COLO668 (cell line): ENCODE data around the gene NDFIP2.

Experiments used
- DNase-seq: peaks from one replicate; lab custom pipeline; 2025; ENCODE audit not compliant: unreplicated experiment; lab: John Stamatoyannopoulos, UW

NDFIP2 gene

DNA sequence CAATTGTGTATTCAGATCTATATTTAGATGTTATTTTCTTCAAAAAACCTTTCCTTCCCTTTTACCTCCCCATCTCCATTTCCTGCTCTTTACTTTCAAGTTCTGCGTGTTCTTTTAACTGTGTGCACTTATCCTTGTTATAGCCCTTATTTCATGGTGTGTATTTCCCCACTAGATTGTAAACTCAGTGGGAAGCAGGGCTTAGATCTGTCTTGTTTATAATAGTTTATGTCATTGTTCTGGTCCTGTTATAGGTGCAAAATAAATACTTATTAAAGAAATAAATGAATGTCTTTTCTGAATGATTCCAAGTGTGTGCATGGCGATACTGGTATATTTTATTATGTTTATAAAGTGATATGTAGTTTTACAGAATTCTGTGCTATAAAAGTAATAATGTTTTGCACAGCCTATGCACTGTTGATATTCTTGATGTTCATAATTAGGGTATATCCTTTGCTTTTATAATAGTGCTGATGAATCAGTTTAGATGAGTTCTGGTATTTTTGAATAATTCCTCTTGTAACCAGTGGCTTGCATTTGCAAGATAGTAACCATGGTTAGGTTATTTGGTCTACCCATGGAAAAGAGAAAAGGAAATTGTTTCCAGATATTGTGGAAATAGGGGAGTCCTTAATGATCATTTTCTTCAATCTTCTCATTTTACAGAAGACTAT lies 12.1 kb downstream of the NDFIP2 start:
- DNase-seq, result no peak

DNA sequence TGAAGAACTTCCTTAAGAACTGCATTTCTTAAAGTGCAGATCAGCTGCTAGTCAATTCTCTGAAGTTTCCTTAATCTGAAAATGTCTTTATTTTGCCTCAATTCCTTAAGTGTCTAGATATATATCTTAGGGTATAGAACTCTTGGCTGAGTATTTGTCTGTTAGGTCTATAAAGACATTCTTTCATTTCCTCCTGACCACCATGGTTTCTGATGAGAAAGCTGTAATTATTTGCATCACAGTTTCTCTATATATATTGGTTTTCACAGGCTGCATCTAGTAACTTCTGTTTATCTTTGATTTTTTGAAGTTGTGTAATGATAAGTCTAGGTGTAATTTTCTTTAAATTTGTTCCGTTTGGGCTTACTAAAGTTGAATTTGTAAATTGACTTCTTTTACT lies 15.2 kb downstream of the NDFIP2 start:
- DNase-seq, result no peak

DNA sequence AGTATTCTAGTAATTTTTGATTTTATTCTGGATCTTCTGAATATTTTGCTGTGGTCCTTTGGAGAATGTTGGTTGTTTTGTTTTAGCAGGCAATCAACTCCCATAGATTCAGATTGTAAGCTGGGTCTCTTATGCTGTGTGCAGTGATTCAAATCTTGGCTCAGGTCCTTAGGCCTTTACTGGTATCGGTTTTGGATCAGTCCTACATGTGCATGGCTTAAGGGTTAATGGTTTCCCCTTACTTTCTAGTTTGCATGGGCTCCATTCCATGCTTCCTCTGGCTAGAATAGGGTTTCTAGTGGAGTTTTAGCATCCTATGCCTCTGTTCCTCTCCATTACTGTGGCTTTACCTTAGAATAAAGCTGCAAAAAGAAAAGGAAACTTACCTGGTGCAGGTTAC lies 16.1 kb downstream of the NDFIP2 start:
- no peak for DNase-seq

DNA sequence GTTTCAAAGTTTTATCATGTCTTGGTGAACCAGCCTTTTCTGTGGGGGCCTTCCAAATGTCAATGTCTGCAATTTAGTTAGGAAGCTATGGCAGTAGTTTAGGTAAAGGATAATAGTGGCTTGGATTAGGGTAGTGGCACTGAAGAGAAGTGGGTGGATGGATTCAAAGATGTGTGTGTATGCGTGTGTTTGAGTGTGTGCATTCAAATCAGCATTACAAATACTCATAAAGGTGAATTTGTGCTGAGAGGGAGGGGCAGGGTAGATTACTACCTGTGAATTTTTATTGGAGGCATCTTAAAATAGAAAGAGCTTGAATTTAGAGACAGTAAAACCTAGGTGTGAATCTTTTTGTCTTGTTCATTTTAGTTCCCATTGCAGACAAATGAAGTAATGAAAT lies 16.9 kb downstream of the NDFIP2 start:
- no peak for DNase-seq

DNA sequence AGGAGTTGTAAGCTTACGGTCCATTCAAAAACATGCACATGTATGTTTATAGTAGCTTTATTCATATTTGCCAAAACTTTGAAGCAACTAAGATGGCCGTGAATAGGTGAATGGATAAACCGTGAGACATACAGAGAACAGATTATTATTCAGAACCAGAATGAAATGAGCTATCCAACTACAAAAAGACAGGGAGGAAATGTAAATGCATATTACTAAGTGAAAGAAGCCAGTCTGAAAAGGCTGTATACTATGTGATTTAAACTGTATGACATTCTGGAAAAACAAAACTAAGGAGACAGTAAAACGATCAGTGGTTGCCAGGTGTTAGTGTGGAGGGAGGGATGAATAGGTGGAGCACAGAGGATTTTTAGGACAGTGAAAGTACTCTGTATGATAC lies 19.9 kb downstream of the NDFIP2 start:
- no peak for DNase-seq

DNA sequence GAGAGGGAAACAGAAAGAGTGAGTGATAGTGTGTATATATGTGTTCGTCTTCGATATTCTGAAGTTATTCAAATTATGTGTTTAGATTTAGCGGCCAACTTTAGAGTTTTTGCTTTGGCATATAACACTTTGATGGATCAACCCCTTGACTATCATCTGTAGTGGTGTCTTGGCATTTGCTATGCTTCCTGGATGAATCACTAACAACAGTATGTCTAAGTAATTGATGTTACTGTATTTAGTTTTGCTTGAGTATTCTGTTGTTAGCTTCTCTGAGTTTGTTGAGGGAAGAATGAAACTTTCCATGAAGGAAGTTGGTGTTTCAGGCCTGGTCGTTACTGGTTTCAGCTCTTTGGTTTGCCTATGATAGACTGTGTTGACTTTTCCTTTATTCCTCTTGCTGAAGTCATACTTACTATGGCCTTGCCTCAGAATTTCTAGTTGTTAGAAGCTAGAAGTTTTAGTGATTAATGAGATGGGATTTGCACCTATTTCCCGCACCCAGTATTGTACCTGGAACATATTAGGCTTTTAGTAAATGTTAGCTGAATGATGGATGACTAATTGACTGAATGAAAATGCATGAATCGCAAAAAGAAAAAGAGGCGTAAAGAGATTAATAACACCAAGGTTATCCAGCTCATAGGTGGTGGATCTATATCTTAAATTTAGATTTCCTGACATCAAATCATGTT lies 20.7 kb downstream of the NDFIP2 start:
- DNase-seq, result no peak

DNA sequence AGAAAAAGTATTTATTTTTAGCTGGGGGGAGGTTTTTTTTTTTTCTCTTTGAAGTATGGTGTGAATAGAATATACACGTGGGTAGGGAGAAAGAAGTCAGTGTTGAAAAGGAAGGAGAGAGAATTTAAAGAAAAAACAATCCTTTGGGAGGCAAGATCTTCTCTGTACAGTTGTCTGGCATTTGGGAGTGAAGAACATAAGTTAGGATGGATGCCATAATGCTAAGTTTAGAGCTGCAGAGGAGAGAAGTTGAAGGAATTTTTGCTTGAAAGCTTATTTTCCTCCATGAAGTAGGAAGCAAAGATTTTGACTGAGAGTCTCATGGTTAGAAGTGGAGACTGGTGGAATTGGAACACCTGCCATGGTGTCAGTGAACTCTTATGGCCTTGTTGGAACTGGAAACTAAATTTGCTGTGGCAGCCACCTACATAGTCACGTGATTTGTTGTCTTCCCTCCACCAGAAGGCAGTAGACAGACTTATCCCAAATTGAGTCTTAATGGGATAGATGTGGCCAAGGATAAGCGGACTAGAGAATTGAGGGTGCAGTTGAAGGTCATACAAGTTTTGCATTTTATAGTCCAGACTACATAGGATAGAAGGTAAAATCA lies 22.0 kb downstream of the NDFIP2 start:
- DNase-seq, result no peak

DNA sequence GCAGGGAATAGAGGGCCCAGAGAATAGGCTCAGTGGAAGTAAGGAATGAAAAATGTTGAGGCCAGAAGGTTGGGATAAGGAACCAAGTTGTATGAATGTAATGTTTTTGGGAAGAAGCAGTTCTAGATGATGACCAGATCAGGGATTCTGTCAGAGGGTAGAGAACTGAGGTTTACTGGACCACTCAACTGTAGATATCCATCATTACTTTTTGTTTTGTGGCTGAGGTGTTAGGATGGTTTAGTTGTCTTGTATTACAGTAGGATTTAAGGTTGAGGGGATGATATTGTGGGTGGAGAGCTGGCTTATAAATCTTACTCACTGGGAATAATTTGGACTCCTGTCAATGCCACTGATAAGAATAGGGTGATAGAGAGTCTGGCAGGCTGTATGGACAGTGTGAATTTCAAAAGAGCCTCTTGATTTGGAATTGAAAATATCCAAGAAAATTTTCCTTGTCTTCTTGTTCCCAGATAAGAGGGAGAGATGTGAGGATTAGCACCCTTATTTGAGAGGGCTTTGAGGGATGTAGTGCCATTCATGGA lies 22.6 kb downstream of the NDFIP2 start:
- DNase-seq, result no peak

DNA sequence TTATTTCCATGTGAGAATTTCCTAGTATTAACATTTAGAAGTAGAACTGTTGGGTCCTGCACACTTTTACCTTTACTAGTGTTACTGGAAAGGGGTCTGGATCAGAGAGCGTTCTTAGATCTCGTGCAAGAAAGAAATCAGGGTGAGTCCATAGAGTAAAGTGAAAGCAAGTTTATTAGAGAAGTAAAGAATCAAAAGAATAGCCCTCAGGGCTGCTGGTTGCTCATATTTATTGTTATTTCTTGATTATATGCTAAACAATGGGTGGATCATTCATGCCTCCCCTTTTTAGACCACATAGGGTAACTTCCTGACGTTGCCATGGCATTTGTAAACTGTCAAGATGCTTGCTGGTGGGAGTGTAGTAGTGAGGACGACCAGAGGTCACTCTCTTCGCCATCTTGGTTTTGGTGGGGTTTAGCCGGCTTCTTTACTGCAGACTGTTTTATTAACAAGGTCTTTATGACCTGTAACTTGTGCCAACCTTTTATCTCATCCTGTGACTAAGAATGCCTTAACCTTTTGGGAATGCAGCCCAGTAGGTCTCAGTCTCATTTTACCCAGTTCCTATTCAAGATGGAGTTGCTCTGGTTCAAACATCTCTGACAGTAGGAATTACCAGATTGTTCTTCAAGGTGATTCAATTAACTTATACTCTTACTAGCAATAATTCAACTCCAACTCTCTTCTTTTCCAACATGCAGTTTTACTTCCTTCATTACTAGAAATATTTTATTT lies 27.4 kb downstream of the NDFIP2 start:
- no peak for DNase-seq

DNA sequence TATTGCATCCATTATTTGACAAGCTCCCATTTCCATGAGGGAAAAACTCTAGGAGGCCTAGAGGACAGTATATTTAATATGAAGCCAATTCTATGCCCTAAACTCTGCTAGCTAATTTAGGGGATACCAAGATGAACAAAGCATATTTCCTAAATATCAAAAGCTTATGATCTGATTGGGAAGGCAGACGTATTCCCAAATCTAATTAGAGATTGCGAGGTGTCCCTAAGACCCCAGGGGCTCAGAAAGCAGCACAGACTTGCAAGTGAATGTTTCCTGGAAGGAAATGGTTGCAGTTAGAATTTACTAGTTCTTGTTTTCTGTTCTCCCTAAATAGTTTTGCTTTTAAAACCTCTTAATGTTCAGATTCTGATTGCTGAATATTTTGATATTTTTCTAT lies 30.7 kb downstream of the NDFIP2 start:
- no peak for DNase-seq

DNA sequence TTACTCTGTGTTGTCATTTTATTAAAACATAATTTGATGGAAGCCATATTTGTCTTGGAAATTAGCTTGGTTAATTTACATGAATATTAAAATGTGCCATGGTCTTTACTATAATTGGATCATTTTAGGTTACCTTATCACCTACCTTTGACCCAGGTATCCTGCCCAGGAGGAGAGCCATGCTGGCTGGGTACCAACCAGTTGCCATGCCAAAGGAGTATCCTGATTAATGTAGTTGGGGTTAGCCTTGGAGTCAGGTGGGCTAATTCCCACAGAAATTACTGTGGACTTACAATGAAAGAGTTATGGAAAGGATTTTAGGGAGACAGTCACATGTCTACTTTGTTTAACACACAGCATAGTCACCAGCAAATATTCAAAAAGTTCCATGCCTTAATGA lies 32.0 kb downstream of the NDFIP2 start:
- DNase-seq, result no peak

DNA sequence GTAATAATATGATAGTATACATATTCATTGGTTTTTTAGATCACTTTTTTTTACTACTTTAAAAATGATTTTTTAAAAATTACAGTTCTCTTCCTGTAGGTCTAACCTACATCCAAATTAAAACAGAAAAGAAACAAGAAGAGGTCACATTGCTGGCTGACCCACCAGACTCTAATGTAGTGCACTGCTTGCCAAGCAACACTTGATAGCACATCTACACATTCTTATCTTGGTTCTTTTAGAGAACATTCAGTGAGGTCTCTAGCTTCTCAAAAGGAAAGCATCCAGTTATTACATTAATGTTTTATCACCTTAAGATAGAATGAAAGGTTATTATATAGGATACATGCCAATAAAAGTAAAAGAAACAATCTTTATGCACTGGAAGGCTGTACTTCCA lies 35.6 kb downstream of the NDFIP2 start:
- no peak for DNase-seq

DNA sequence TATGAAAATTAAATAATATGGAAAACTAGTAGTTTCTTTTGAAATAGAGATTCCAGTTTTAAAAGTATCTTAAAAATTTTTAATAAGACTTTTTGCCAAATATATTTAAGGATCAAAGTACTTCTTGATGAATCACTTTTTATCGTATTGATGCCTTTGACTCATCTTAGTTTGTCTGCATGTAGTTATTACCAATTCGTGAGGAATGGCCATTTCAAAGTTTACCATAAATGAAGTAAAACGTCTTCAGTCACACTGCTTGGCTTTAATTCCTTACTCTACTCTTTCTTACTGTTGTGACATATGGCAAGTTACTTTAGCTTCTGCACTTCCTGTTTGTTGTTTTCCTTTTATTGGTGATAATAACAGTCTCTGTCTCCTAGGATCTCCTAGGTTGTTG lies 38.3 kb downstream of the NDFIP2 start:
- DNase-seq, result no peak

DNA sequence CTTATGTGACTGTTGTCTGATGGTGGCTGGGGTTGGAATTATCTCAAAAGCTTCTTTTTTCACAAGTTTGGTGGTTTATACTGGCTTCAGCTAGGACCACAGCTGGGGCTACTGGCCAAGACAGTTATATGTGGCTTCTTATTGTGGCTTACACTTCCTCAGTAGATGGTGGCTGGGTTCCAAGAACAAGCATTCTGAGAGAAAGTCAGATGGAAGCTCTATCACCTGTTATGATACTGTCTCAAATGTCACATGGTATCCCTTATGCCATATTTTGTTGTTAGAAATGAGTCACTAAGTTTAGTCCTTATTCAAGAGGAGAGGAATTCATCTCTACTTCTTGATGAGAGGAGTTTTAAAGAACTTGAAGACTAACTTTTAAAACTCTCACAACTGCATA lies 41.6 kb downstream of the NDFIP2 start:
- DNase-seq, result no peak

DNA sequence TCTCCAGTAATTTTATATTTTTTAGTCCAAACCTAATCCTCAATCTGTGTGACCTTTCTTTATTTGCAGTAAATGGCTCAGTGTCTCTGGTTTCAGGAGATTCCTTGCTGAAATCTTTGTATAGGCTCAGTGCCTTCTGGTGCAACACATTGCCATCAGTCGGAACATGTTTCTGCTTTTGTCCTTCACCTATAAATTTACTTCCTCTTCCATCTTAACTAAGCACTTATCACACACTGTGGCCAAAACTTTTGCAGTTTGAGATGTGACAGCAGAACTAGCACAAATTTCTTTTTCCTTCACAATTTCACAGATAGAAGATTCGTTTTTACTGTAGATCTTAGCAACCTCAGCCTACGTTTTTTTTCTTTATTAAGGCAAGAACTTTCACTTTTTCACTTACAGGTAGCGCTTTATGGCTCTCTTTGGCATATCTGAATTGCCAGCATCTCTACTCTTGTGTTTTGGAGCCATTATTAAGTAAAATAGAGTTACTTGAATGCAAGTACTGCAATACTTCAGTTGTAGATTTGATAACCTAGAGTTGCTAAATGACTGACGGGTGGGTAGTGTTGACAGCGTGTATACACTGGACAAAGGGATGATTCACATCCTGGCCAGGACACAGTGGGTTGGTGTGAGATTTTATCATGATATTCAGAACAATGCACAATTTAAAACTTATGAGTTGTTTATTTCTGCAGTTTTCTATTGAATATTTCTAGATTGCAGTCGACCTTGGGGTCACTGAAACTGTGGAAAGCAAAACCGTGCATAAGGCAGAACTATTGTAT lies 44.3 kb downstream of the NDFIP2 start:
- no peak for DNase-seq

DNA sequence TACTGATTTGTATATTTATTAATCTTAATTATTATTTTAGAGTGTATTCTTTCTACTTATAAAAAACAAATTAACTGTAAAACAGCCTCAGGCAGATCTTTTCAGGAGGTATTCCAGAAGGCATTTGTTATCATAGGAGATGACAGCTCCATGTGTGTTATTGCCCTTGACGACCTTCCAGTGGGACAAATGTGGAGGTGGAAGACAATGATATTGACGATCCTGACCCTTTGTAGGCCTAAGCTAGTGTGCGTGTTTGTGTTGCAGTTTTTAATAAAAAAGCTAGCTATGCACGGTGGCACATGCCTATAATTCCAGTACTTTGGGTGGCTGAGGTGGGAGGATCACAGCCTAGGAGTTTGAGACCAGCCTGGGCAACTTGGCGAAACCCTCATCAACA lies 46.7 kb downstream of the NDFIP2 start:
- no peak for DNase-seq

DNA sequence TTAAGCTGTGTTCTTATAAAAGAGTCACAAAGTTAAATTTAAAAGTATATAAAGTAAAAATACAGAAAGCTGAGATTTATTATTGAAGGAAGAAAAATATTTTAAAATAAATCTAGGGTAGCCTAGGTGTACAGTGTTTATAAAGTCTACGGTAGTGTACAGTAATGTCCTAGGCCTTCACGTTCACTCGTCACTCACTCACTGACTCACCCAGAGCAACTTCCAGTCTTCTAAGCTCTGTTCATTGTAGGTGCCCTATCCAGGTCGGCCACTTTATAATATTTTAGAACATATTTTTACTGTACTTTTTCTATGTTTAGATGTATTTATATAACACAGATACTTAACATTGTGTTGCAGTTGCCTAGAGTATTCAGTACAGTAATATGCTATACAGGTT lies 47.4 kb downstream of the NDFIP2 start:
- DNase-seq, result no peak

DNA sequence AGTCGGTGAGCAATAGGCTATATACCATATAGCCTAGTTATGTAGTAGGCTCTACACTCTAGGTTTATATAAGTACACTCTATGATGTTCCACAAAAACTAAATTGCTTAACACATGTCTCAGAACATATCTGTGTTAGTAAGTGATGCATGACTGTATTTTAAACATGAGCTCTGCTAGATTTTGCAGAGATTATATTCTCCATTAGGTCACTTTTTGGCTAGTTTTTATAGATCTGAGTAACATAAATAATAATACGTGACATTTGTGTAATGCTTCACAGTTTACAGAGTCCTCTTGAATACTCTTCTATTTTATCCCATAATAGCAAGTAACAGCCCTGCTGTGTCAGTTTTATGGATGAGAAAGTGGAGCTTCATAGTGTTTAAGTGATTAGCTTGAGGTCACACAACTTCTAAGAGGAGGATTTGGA lies 47.8 kb downstream of the NDFIP2 start:
- no peak for DNase-seq

DNA sequence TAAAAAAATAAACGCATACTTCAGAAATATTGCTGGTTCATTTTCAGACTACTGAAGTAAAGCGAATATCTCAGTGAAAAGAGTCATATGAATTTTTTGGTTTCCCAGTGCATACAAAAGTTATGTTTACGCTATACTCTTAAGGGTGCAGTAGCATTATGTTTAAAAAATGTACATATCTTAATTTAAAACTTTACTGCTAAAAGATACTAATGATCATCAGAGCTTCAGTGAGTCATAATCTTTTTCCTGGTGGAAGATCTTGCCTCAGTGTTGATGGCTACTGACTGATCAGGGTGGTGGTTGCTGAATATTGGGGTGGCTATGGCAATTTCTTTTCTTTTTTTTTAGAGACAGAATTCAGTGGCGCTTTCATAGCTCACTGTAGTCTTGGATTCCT lies 48.9 kb downstream of the NDFIP2 start:
- DNase-seq, result no peak

DNA sequence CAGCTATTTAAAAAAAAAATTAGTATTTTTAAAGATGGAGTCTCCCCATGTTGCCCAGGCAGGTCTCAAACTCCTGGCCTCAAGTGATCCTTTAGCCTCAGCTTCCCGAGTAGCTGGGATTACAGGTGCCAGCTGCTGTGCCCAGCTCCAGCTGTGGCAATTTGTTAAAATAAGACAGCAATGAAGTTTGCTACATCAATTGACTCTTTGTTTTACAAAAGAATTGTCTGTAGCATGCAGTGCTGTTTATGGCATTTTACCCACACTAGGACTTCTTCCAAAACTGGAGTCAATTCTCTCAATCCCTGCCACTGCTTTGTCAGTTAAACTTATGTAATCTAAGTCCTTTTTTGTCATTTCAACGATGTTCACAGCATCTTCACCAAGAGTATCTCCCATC lies 49.3 kb downstream of the NDFIP2 start:
- no peak for DNase-seq
